BJ (cell line): ENCODE data around the gene UBE2Z. TPM values are rescaled to one million over a fixed set of nuclear protein-coding genes. Genes with fewer than 3 reads are reported as not detected.

Experiments used
- CTCF ChIA-PET: fragments of 350-600 bp; formaldehyde crosslinking; extraction: SDS; loops from one replicate; lab custom pipeline; 2021; ENCODE audit warnings: antibody characterized with exemption, inconsistent platforms; lab: Yijun Ruan, JAX
- POLR2A ChIA-PET: fragments of 300-600 bp; sonication (Branson Sonifier 250); formaldehyde crosslinking; extraction: SDS; loops from one replicate; lab custom pipeline; 2021; ENCODE audit warnings: antibody characterized with exemption; lab: Charles Lee
- DNase-seq: peaks from one replicate; pipeline ENCODE4 v3.0.0-alpha.2; 2011; ENCODE audit warnings: low read depth
- H3K27me3 ChIP-seq: 2 replicates; pipeline ENCODE4 v1.6.0; 2011; ENCODE audit warnings: low read length; ENCODE audit not compliant: control insufficient read depth, insufficient read depth
- H3K36me3 ChIP-seq: 2 replicates; pipeline ENCODE4 v1.5.1; 2011; ENCODE audit warnings: low read length; ENCODE audit not compliant: control insufficient read depth, insufficient read depth
- H3K4me3 ChIP-seq: 2 replicates; pipeline ENCODE4 v1.5.1; 2011; ENCODE audit warnings: low read depth, mild to moderate bottlenecking, control low read depth, low read length
- polyA plus RNA-seq: library from polyadenylated mRNA; depleted of rRNA; stranded (reverse); fragments of >200 nt; gene quantifications from 2 replicates; pipeline ENCODE4 v1.2.3, GENCODE V29; 2011
- TF ChIP-seq, protein P1 (sequence below): IDR thresholded peaks from 2 replicates; pipeline ENCODE4 v1.5.1; 2011; ENCODE audit warnings: low read depth, mild to moderate bottlenecking, control low read depth, inconsistent platforms, low read length, moderate library complexity; ENCODE audit not compliant: insufficient read depth

Gene UBE2Z
- polyA plus RNA-seq, 1 experiment: 166 TPM

DNA sequence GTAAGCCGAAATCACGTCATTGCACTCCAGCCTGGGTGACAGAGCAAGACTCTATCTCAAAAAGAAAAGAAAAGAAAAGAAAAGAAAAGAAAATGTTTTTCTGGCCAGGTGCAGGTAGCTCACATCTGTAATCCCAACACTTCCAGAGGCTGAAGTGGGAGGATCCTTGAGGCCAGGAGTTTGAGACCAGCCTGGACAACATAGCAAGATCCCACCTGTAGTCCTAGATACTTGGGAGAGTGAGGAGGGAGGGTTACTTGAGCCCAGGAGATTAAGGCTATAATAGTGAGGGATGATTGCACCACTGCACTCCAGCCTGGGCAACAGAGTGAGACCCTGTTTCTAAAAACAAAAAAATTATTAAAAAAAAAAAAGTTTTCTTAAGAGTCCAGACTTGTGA is 18.1 kb upstream of the UBE2Z start:
- no peak for DNase-seq
- TF ChIP-seq, protein P1, sequence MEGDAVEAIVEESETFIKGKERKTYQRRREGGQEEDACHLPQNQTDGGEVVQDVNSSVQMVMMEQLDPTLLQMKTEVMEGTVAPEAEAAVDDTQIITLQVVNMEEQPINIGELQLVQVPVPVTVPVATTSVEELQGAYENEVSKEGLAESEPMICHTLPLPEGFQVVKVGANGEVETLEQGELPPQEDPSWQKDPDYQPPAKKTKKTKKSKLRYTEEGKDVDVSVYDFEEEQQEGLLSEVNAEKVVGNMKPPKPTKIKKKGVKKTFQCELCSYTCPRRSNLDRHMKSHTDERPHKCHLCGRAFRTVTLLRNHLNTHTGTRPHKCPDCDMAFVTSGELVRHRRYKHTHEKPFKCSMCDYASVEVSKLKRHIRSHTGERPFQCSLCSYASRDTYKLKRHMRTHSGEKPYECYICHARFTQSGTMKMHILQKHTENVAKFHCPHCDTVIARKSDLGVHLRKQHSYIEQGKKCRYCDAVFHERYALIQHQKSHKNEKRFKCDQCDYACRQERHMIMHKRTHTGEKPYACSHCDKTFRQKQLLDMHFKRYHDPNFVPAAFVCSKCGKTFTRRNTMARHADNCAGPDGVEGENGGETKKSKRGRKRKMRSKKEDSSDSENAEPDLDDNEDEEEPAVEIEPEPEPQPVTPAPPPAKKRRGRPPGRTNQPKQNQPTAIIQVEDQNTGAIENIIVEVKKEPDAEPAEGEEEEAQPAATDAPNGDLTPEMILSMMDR: no peak
- H3K36me3 ChIP-seq: peaks cover 2% of the 10 kb centered on the region
- H3K4me3 ChIP-seq: no peak overlapping the region
- no peaks in the 10 kb centered on the region for H3K27me3 ChIP-seq
- CTCF ChIA-PET: interaction anchor here (1.8 to 1.9 kb wide), 2 partner anchors 11 to 166 kb away, joined by 6 to 7 read pairs; no protein-coding TSS in a partner anchor
- POLR2A ChIA-PET: no interaction called here

DNA sequence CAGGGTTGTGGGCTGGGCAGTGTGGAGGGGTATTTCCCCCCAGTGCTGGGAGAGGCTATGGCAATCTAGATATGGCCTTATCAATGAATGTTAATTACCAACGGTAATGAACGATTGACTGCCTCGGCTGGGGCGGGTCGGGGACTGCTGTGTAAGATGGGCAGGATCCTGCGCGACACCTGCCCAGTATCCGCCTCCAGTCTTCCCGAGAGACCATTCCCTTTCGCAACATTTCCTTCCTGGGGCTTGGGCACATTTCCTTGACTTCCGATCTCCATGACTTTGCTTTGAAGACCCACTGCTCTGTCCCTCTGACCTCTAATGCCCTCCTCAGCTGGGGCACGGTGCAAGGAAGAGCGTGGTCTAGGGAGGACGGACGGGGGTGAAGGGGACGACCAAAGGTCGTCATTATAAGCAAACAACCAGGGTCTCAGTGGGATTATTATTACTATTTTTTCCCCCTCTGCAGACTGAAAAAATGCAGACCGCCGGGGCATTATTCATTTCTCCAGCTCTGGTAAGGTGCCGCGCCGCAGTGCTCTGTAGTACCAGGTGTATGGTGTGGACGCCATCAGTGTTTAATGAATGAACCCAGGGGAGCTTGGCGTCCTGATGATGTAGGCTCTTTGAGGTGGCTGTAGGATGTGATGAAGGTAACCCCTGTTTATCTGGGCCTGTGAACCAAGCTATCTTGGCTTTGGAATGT is 15.1 kb upstream of the UBE2Z start:
- DNase-seq: no peak
- TF ChIP-seq, protein P1: no peak
- Histone ChIP-seq H3K27me3 (no peaks in the 10 kb centered on the region), H3K36me3 (peaks cover 5% of the 10 kb centered on the region), H3K4me3 (peak overlapping the region; percentile 98)
- POLR2A ChIA-PET: interaction anchor here (0.6 to 0.8 kb wide), 2 partner anchors 15 to 121 kb away, joined by 3 read pairs; partner anchors contain the start of gene UBE2Z
- CTCF ChIA-PET: interaction anchor here (0.6 to 2.6 kb wide), 7 partner anchors 11 to 305 kb away, joined by 3 to 21 read pairs (median 4); no protein-coding TSS in a partner anchor

DNA sequence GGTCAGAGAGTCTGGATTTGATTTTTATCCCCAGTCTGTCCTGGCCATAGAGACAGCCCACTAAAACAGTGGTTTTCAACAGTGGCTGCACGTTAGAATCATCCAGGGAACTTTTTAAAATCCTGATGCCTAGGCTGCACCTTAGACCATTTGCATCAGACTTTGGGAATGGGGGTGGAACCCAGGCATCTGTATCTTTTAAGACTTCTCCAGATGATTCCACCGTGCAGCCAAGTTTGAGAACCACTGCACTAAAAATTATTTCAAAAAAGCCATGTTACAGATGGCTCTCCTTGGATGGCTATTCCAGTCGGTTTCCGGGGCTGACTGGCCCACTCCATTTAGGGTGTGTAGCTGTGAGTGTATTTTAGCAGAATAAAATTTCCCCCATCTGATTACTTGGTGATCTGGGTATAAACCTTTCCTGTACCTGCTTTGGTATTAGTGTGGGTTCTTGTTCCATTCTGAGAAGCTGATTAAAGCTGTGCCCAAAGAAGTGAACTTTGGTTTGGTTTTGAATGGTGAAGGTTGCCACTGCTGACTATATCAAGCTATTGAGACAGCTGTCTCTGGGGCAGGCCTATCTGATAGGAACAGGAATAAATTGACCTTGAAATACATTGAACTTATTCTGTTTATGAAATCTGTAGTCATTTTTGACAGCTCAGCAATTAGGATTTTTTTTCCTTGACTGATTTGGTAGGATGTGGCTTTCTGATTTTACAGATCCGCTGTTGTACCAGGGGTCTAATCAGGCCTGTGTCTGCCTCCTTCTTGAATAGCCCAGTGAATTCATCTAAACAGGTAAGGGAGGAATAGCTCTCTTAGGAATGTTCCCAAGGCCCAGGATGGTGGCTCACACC is 14.3 kb upstream of the UBE2Z start:
- peak overlapping the region; percentile 98 for H3K4me3 ChIP-seq
- ChIA-PET POLR2A (no interaction called here), CTCF (interaction anchor here (0.6 to 2.6 kb wide), 5 partner anchors 15 to 304 kb away, joined by 3 to 21 read pairs (median 4); no protein-coding TSS in a partner anchor)
- peaks cover 5% of the 10 kb centered on the region for H3K36me3 ChIP-seq
- no peaks in the 10 kb centered on the region for H3K27me3 ChIP-seq
- TF ChIP-seq, protein P1: no peak
- no peak for DNase-seq

DNA sequence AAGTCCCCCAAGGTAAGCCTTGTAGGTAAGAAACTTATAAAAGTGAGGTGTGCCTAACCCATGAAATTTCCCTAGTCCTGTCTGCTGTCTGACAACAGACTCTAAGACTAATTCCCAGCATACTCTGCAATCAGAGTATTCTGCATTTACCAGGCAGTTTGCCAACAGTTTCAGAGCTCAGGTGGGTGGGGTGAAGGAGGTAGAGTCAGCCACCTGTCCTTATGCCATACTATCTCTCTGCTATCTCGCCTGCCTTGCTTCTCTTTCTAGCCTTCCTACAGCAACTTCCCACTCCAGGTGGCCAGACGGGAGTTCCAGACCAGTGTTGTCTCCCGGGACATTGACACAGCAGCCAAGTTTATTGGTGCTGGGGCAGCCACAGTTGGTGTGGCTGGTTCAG is 13.3 kb upstream of the UBE2Z start:
- no peaks in the 10 kb centered on the region for H3K27me3 ChIP-seq

More for the DNA sequence above, 13.3 kb upstream of the UBE2Z start:
- ChIA-PET POLR2A (no interaction called here), CTCF (interaction anchor here (1.1 to 1.2 kb wide), 2 partner anchors 10 to 90 kb away, joined by 3 to 4 read pairs; no protein-coding TSS in a partner anchor)
- TF ChIP-seq, protein P1: no peak
- no peak overlapping the region for H3K4me3 ChIP-seq
- DNase-seq: no peak
- H3K36me3 ChIP-seq: peaks cover 5% of the 10 kb centered on the region
